ENCODE measurements around the gene RALGAPA2.

The RALGAPA2 gene

GRCh38 chr20:20483328-20483727, 229.1 kb downstream of the RALGAPA2 start:
- TF ChIP-seq, protein P1, sequence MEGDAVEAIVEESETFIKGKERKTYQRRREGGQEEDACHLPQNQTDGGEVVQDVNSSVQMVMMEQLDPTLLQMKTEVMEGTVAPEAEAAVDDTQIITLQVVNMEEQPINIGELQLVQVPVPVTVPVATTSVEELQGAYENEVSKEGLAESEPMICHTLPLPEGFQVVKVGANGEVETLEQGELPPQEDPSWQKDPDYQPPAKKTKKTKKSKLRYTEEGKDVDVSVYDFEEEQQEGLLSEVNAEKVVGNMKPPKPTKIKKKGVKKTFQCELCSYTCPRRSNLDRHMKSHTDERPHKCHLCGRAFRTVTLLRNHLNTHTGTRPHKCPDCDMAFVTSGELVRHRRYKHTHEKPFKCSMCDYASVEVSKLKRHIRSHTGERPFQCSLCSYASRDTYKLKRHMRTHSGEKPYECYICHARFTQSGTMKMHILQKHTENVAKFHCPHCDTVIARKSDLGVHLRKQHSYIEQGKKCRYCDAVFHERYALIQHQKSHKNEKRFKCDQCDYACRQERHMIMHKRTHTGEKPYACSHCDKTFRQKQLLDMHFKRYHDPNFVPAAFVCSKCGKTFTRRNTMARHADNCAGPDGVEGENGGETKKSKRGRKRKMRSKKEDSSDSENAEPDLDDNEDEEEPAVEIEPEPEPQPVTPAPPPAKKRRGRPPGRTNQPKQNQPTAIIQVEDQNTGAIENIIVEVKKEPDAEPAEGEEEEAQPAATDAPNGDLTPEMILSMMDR (IDR thresholded peaks at IDR 0.05): no peak

DNA sequence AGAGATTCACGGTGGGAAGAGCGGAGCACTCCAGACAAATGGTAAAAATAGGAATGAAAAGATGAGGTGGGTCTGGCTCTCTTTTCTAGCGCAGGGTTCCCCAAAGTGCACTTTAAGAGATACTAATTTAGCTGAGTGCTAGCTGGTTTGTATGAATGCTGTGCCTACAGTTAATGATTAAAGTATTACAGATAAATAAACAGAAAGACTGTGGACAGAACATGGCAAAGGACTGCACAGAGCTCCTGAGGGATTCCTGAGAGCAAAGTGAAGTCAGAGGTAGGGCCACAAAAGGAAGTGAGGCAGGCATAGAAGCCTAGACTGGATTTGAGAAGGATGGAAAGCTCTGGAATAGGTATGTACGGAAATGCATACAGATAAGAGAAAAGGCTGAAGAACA, 230.0 kb downstream of the RALGAPA2 start:
- TF ChIP-seq, protein P1 (IDR thresholded peaks at IDR 0.05): no peak

DNA sequence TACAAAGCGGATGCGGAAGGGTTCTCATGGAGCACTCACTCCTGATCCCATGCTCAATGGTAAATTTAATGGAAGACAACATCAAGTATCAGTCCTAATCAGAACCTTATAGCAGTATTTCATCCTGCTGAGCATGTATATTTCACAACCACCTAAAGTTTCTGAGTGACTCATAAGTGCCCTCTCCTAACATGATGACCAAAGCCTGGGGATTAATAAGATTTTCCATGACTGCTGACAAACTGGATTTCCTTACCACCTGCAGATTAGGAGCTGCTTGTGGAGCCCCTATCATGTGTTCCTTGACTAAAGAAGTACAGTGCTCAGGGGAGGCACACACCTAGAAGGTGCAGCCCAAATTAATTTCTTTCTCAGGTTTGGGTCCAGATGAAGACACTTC, 231.8 kb downstream of the RALGAPA2 start:
- TF ChIP-seq, protein P1 (IDR thresholded peaks at IDR 0.05): no peak

DNA sequence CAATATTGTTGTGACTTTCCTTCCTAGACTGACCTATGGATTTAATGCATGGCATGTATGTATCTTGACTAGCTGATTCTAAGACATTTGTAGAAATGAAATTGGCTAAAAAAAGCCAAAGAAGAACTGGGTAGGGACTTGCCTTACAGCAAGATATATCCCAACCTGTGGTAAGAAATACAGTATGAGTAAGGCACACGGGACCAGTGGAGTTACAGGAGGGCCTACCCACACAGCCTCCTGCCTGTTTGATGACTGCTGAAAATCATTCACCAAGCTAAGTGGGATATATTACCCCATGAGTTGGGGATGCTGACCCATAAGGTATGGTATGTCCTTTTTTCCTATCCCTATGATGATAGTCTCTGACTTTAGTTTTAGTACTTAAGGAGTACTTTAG, 232.3 kb downstream of the RALGAPA2 start:
- TF ChIP-seq, protein P1 (IDR thresholded peaks at IDR 0.05): no peak

DNA sequence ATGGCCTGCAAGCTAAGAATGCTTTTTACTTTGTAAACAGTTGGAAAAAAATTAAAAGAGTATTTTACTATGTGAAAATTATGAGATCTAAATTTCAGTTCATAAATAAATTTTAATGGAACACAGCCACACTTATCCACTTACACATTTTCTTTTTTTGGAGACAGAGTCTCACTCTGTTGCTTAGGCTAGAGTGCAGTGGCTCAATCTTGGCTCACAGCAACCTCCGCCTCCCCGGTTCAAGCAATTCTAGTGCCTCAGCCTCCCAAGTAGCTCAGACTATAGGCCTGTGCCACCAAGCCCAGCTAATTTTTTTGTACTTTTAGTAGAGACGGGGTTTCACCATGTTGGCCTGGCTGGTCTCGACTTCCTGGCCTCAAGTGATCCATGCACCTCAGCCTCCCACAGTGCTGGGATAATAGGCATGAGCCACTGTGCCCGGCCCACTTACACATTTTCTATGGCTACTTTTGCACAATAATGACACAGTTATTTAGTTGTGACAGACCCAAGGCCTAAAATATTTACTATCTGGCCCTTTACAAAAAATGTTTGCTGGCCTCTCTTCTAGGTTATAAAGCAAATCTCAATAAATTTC, 234.9 kb downstream of the RALGAPA2 start:
- TF ChIP-seq, protein P1 (IDR thresholded peaks at IDR 0.05): no peak

DNA sequence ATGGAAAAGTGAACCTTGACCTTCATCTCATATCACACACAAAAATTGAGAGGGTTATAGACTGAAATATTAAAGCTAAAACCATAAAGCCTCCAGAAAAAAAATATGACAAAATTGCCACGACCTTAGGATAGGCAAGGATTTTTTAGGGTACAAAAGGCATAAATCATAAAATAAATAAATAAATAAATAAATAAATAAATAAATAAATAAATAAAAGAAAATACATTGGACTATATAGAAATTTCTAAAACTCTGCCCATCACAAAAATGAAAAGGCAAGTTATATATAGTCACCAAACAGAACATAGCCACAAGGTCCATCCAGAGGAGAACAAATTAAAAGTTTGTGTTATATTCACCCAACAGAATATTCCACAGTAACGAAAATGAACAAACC, 235.9 kb downstream of the RALGAPA2 start:
- TF ChIP-seq, protein P1 (IDR thresholded peaks at IDR 0.05): no peak

DNA sequence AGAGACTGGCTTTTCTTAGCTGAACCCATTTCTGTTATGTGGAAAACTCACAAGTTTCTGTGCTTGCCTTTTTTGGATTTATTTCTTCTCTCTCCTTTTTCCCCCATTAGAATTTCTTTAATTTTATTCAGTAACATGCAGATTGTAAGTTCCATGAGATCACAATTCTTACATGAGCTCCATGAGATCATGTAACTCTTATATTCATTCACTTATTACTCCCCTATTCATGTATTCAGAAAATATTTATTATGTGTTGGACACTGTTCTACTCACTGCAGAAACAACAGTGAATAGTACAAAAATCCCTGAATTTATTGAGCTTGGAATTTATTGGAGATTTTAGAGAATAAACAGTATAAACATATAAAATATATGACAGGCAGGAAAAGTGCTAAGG, 238.8 kb downstream of the RALGAPA2 start:
- TF ChIP-seq, protein P1 (IDR thresholded peaks at IDR 0.05): no peak

All from LNCAP (cell line).